Measurements from ENCODE around the gene CDH12.

GRCh38 chr5:22088517-22088916 is 764.6 kb downstream of the CDH12 start:
- TF ChIP-seq POLR2A (IDR thresholded peaks at IDR 0.05; ENCODE audit: low read depth, low read length) (no peak), CBFB (IDR thresholded peaks at IDR 0.05; ENCODE audit: low read depth) (no peak), CTCF (IDR thresholded peaks at IDR 0.05 in 2 of 3, conservative IDR thresholded peaks at IDR 0.05 in 1 of 3; ENCODE audit: control insufficient read depth in 2 of 3, extremely low read depth in 1 of 3, insufficient read depth in 1 of 3, low read depth in 3 of 3, low read length in 3 of 3) (no peak), ZBTB4 (CRISPR knock-in tag; IDR thresholded peaks at IDR 0.05) (no peak), MLLT1 (IDR thresholded peaks at IDR 0.05) (no peak), SIN3A (IDR thresholded peaks at IDR 0.05; ENCODE audit: low read depth, low read length) (no peak), HCFC1 (IDR thresholded peaks at IDR 0.05; ENCODE audit: low read length) (no peak), EZH2 (IDR thresholded peaks at IDR 0.05; ENCODE audit: borderline replicate concordance, control insufficient read depth, low read depth, low read length) (no peak), POLR2AphosphoS5 (IDR thresholded peaks at IDR 0.05; ENCODE audit: low read length) (no peak)

All from GM12878 (cell line).